ENCODE measurements around the gene PGBD4.

Gene PGBD4

GRCh38 chr15:34084086-34084485, 17.8 kb upstream of the PGBD4 start:
- no peak overlapping the region for H3K4me3 ChIP-seq (ENCODE audit: low read length)
- TF ChIP-seq, protein P1, sequence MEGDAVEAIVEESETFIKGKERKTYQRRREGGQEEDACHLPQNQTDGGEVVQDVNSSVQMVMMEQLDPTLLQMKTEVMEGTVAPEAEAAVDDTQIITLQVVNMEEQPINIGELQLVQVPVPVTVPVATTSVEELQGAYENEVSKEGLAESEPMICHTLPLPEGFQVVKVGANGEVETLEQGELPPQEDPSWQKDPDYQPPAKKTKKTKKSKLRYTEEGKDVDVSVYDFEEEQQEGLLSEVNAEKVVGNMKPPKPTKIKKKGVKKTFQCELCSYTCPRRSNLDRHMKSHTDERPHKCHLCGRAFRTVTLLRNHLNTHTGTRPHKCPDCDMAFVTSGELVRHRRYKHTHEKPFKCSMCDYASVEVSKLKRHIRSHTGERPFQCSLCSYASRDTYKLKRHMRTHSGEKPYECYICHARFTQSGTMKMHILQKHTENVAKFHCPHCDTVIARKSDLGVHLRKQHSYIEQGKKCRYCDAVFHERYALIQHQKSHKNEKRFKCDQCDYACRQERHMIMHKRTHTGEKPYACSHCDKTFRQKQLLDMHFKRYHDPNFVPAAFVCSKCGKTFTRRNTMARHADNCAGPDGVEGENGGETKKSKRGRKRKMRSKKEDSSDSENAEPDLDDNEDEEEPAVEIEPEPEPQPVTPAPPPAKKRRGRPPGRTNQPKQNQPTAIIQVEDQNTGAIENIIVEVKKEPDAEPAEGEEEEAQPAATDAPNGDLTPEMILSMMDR (IDR thresholded peaks at IDR 0.05; ENCODE audit: insufficient read depth, low read depth, low read length, missing control alignments) = no peak
- no peak for DNase-seq (ENCODE audit: low read depth)

- no peak overlapping the region for H3K4me3 ChIP-seq (ENCODE audit: low read length)
- TF ChIP-seq, protein P1 (IDR thresholded peaks at IDR 0.05; ENCODE audit: insufficient read depth, low read depth, low read length, missing control alignments) = no peak
- DNase-seq (ENCODE audit: low read depth) = no peak
These were observed 16.1 kb upstream of the PGBD4 start for GRCh38 chr15:34085746-34086145.

- TF ChIP-seq, protein P1 (IDR thresholded peaks at IDR 0.05; ENCODE audit: insufficient read depth, low read depth, low read length, missing control alignments) = no peak
- no peak for DNase-seq (ENCODE audit: low read depth)
- H3K4me3 ChIP-seq (ENCODE audit: low read length) = no peak overlapping the region
These were observed 2.0 kb upstream of the PGBD4 start for GRCh38 chr15:34099914-34100313.

DNA sequence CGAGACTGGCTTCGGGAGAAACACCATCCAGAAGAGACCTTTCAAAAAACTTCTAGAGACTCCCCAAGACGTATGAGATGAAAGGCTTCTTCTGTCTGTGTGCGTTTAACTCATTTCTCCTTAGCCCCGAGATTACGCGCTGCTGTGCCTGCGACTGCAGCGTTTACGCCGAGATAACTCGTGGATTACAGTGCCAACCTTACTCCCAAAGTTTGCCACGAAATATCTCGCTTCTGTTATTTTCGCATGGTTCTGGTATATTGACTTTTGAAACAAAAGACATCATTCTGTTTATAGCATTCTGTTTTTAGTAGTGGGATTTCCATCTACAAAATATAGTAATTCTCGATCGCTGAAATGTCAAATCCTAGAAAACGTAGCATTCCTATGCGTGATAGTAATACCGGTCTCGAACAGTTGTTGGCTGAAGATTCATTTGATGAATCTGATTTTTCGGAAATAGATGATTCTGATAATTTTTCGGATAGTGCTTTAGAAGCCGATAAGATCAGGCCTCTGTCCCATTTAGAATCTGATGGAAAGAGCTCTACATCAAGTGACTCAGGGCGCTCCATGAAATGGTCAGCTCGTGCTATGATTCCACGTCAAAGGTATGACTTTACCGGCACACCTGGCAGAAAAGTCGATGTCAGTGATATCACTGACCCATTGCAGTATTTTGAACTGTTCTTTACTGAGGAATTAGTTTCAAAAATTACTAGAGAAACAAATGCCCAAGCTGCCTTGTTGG, 467 bp downstream of the PGBD4 start:
- H3K4me3 ChIP-seq (ENCODE audit: low read length) = peak overlapping the region; percentile 90
- TF ChIP-seq, protein P1 (IDR thresholded peaks at IDR 0.05; ENCODE audit: insufficient read depth, low read depth, low read length, missing control alignments) = no peak
- no peak for DNase-seq (ENCODE audit: low read depth)

GRCh38 chr15:34106423-34106822, 4.5 kb downstream of the PGBD4 start:
- no peak for DNase-seq (ENCODE audit: low read depth)
- no peak overlapping the region for H3K4me3 ChIP-seq (ENCODE audit: low read length)
- TF ChIP-seq, protein P1 (IDR thresholded peaks at IDR 0.05; ENCODE audit: insufficient read depth, low read depth, low read length, missing control alignments) = no peak

DNA sequence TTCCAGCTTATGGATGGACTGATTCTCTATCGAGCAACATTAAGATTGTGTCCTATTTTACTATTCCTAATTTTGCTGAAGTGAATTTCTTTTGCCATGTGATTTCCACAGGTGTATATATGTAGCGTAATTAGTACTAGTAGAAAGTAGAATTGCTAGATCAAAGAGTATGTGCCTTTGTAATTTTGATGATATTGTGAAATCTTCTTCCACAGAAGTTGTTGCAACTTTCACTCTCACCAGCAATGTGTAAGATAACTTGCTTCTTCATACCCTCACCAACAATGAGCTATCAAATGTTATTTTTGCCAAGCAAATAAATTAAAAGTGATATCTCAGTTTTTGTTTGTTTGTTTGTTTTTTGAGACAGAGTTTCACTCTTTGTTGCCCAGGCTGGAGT, 5.4 kb downstream of the PGBD4 start:
- TF ChIP-seq, protein P1 (IDR thresholded peaks at IDR 0.05; ENCODE audit: insufficient read depth, low read depth, low read length, missing control alignments) = no peak
- H3K4me3 ChIP-seq (ENCODE audit: low read length) = no peak overlapping the region

More for the DNA sequence above, 5.4 kb downstream of the PGBD4 start:
- DNase-seq (ENCODE audit: low read depth) = no peak

Measured in epithelial cell of esophagus (primary cell).